PFSK-1 (cell line): ENCODE data around the gene KIRREL2.

Source experiments
- FOXP2 ChIP-seq: optimal IDR thresholded peaks from 2 replicates; pipeline ENCODE3; 2011; ENCODE audit warnings: borderline replicate concordance, control low read depth, inconsistent platforms; ENCODE audit not compliant: insufficient read depth; ENCODE audit errors: extremely low read length, extremely low read depth
- POLR2AphosphoS5 ChIP-seq: IDR thresholded peaks from 2 replicates; pipeline ENCODE4 v1.6.1; 2012; ENCODE audit warnings: low read depth, mild to moderate bottlenecking, control low read depth, low read length, moderate library complexity
- SIN3A ChIP-seq: IDR thresholded peaks from 2 replicates; pipeline ENCODE4 v1.6.1; 2012; ENCODE audit warnings: mild to moderate bottlenecking, low read length, moderate library complexity, borderline replicate concordance; ENCODE audit not compliant: insufficient read depth
- TAF1 ChIP-seq: IDR thresholded peaks from 2 replicates; pipeline ENCODE4 v1.6.1; 2012; ENCODE audit warnings: low read length, control low read depth, borderline replicate concordance; ENCODE audit not compliant: insufficient read depth
- TF ChIP-seq, protein P1 (sequence below), 2 experiments: IDR thresholded peaks; 2 replicates each; pipeline versions ENCODE4 v1.6.1 to v1.8.0; 2011 to 2012; ENCODE audit warnings: low read depth in 2 of 2, low read length in 2 of 2, control low read depth in 1 of 2, inconsistent platforms in 1 of 2, mild to moderate bottlenecking in 1 of 2, moderate library complexity in 1 of 2; ENCODE audit not compliant: insufficient read depth in 1 of 2

KIRREL2 gene

DNA sequence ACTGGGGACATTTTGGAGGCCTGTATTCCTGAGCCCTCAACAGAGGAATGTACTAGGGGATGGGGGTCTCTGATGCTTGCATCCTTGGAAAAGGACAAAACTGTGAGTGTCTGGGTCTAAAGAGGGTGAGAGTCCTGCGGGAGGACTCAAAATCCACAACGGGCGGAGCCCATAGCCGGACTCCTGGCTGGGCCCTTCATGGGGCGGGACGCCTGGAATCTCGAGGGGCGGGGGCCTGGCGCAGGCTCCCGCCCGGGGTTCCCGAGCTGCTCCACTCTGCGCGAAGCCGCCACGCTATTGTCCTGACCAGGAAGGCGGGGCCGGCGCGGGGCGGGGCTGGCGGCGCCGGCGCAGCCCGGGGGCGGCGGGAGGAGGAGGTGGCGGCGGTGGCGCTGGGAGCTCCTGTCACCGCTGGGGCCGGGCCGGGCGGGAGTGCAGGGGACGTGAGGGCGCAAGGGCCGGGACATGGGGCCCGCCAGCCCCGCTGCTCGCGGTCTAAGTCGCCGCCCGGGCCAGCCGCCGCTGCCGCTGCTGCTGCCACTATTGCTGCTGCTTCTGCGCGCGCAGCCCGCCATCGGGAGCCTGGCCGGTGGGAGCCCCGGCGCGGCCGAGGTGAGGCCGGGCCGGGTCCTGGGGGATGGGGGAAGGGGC is 11.6 kb downstream of the KIRREL2 start, which contains the start of gene APLP1:
Gene APLP1 (plus strand): TSS at position 403 of the 651 bp plus-strand sequence. CDS start 63 bp downstream, at position 466.
- TF ChIP-seq SIN3A (no peak), POLR2AphosphoS5 (no peak), TAF1 (no peak), FOXP2 (no peak)
- TF ChIP-seq, protein P1, sequence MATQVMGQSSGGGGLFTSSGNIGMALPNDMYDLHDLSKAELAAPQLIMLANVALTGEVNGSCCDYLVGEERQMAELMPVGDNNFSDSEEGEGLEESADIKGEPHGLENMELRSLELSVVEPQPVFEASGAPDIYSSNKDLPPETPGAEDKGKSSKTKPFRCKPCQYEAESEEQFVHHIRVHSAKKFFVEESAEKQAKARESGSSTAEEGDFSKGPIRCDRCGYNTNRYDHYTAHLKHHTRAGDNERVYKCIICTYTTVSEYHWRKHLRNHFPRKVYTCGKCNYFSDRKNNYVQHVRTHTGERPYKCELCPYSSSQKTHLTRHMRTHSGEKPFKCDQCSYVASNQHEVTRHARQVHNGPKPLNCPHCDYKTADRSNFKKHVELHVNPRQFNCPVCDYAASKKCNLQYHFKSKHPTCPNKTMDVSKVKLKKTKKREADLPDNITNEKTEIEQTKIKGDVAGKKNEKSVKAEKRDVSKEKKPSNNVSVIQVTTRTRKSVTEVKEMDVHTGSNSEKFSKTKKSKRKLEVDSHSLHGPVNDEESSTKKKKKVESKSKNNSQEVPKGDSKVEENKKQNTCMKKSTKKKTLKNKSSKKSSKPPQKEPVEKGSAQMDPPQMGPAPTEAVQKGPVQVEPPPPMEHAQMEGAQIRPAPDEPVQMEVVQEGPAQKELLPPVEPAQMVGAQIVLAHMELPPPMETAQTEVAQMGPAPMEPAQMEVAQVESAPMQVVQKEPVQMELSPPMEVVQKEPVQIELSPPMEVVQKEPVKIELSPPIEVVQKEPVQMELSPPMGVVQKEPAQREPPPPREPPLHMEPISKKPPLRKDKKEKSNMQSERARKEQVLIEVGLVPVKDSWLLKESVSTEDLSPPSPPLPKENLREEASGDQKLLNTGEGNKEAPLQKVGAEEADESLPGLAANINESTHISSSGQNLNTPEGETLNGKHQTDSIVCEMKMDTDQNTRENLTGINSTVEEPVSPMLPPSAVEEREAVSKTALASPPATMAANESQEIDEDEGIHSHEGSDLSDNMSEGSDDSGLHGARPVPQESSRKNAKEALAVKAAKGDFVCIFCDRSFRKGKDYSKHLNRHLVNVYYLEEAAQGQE (IDR thresholded peaks at IDR 0.05; ENCODE audit: insufficient read depth in 1 of 2, low read depth in 2 of 2, low read length in 2 of 2): no peak

DNA sequence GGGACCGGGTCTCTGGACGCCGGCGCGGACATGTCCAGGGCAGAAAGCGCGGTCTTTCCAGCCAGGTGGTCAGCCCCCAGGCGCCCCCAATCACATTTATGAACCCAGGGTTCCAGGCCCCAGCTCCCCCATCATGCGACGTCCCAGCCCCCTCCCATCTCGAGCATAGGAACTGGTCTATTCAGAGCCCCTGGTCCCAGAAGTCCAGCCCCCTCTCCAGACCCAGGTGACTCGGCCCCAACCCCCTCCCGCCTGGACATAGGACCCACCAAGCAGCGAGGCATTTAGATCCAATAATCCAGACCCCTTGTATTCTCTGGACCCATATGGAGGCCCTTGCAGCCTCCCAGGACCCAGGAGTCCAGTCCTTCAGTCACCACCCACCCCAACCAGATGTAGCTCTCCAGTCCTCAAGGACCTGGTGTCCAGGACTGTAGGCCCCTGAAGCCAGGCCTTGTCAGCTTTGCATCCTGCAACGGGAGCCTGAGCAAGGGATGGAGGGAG is 12.2 kb downstream of the KIRREL2 start:
- no peak for TF ChIP-seq TAF1
- no peak for TF ChIP-seq FOXP2
- TF ChIP-seq, protein P1 (IDR thresholded peaks at IDR 0.05; ENCODE audit: insufficient read depth in 1 of 2, low read depth in 2 of 2, low read length in 2 of 2): no peak
- TF ChIP-seq SIN3A: no peak
- TF ChIP-seq POLR2AphosphoS5: no peak

DNA sequence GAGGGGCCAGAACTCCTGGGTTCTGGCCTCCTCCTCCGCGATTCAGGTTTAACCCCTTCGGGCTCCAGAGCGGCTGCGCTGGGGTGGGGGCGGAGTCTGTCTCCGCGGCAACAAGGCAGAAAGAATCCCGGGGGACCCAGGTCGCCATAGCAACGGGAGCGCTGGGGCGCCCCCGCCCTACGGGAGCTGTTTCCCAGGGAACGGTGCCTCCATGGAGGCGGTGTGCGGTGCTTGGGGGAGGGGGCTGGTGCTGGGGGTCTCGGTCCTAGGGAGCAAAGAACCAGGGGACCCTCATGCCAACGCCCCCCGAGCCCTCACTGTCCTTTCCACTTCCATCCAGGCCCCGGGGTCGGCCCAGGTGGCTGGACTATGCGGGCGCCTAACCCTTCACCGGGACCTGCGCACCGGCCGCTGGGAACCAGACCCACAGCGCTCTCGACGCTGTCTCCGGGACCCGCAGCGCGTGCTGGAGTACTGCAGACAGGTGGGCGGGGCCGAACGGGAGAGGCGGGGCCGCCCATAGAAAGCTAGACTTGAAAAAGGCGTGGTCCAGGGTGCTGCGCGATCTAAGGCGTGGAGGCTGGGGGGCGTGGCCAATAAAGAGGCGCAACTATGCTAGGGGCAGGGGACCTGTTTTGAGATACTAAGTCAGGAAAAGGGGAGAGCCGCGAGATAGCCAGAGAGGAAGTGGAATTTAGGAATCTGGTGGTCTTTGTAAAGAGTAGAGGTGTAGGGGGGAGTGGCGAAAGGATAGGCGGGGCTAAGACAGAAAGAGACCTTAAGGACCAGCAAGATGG is 12.8 kb downstream of the KIRREL2 start:
- TF ChIP-seq FOXP2: peak; percentile 59
- 0 out of 2 replicates have a peak, but pooled peaks have one; percentile 25 for TF ChIP-seq POLR2AphosphoS5
- no peak for TF ChIP-seq SIN3A

DNA sequence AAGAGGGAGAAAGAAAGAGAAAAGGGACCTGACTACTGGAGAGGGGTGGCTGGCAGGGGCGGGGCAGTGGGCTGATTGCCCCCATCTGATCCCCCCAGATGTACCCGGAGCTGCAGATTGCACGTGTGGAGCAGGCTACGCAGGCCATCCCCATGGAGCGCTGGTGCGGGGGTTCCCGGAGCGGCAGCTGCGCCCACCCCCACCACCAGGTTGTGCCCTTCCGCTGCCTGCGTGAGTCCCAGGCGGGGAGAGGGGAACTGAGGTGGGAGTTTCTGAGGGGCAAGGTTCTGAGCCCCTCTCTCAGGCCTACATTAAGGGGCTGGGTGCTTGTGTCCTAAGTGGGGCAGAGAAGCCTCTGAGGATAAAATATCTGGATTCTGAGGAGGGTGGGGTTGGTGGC is 14.1 kb downstream of the KIRREL2 start:
- TF ChIP-seq, protein P1 (IDR thresholded peaks at IDR 0.05; ENCODE audit: insufficient read depth in 1 of 2, low read depth in 2 of 2, low read length in 2 of 2): no peak
- TF ChIP-seq TAF1 (no peak), POLR2AphosphoS5 (no peak), SIN3A (no peak)

DNA sequence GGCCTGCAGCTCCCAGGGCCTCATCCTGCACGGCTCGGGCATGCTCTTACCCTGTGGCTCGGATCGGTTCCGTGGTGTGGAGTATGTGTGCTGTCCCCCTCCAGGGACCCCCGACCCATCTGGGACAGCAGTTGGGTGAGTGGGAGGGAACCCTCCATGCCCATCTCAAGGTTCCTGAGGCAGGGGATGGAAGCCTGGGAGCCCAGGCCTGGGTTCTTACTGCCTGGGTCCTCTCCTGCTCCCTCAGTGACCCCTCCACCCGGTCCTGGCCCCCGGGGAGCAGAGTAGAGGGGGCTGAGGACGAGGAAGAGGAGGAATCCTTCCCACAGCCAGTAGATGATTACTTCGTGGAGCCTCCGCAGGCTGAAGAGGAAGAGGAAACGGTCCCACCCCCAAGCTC is 14.9 kb downstream of the KIRREL2 start:
- no peak for TF ChIP-seq SIN3A
- TF ChIP-seq FOXP2: no peak
- TF ChIP-seq TAF1: no peak

DNA sequence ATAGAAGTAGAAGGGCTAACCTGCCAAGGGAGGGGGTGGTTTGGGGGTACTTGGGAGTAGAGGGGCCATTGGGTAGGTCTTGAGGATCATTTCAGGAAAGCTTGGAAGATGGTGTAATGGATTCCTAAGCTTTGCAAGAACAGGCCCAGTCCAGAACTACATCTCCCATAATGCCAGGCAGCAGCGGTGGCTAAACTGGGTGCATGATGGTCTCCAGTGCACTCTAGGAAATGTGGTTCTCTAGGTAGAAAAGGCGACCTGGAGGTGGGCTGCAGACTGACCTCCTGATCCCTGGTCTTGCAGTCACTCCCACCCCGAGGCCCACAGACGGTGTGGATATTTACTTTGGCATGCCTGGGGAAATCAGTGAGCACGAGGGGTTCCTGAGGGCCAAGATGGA is 15.5 kb downstream of the KIRREL2 start:
- no peak for TF ChIP-seq POLR2AphosphoS5
- TF ChIP-seq SIN3A: no peak
- TF ChIP-seq FOXP2: no peak
- TF ChIP-seq, protein P1 (IDR thresholded peaks at IDR 0.05; ENCODE audit: insufficient read depth in 1 of 2, low read depth in 2 of 2, low read length in 2 of 2): no peak
- TF ChIP-seq TAF1: no peak
